Small intestine (tissue), 7 donors: Measurements from ENCODE around the gene KDELR3. TPM values are rescaled to one million over a fixed set of nuclear protein-coding genes. Genes with fewer than 3 reads are reported as not detected.

Source experiments
- DNase-seq, 2 donors: peaks; one replicate each; pipeline versions ENCODE4 v3.0.0 to v3.0.0-alpha.2; 2013
- FAIRE-seq: peaks from 2 replicates; lab custom pipeline; 2012; peaks lifted over from hg19 to GRCh38; lab: Jason Lieb, UNC
- H3K27ac ChIP-seq, 3 donors: one replicate each; pipeline ENCODE4 v1.5.1; 2013; ENCODE audit warnings: low read length in 2 of 3, mild to moderate bottlenecking in 2 of 3, control low read depth in 1 of 3, inconsistent platforms in 1 of 3, low read depth in 1 of 3, moderate library complexity in 1 of 3
- H3K27me3 ChIP-seq, 3 donors: one replicate each; pipeline ENCODE4 v1.6.1; 2013; ENCODE audit warnings: low read length in 3 of 3, inconsistent platforms in 1 of 3; ENCODE audit not compliant: control insufficient read depth in 3 of 3, insufficient read depth in 3 of 3
- H3K36me3 ChIP-seq, 3 donors: one replicate each; pipeline ENCODE4 v1.6.1; 2013; ENCODE audit warnings: low read length in 3 of 3, inconsistent platforms in 1 of 3, low read depth in 1 of 3, mild to moderate bottlenecking in 1 of 3, moderate library complexity in 1 of 3; ENCODE audit not compliant: control insufficient read depth in 3 of 3, insufficient read depth in 2 of 3
- H3K4me1 ChIP-seq, 3 donors: one replicate each; pipeline ENCODE4 v1.6.1; 2013; ENCODE audit warnings: low read length in 2 of 3, inconsistent platforms in 1 of 3, low read depth in 1 of 3, mild to moderate bottlenecking in 1 of 3, moderate library complexity in 1 of 3; ENCODE audit not compliant: control insufficient read depth in 3 of 3, insufficient read depth in 2 of 3
- H3K4me3 ChIP-seq, 3 donors: one replicate each; pipeline ENCODE4 v1.5.1; 2013; ENCODE audit warnings: low read length in 3 of 3, control low read depth in 1 of 3, inconsistent platforms in 1 of 3, low read depth in 1 of 3, mild to moderate bottlenecking in 1 of 3, moderate library complexity in 1 of 3
- H3K9me3 ChIP-seq, 2 donors: one replicate each; pipeline ENCODE4 v1.6.1; 2013; ENCODE audit warnings: low read depth in 1 of 2, low read length in 1 of 2; ENCODE audit not compliant: control insufficient read depth in 2 of 2, insufficient read depth in 1 of 2
- WGBS, 3 donors: extraction: QIAGEN DNeasy Blood & Tissue Kit; methylation state at CpG; one replicate each; pipeline ENCODE4 v1.1.7; 2013; 5-methylcytosine and 5-hydroxymethylcytosine counted together
- polyA plus RNA-seq, 4 donors: library from polyadenylated mRNA; stranded (reverse) in 3 of 4; unstranded in 1 of 4; fragments of 200-250 nt in 3 of 4; fragments of 120-200 nt in 1 of 4; gene quantifications; one replicate each; pipeline versions ENCODE4 v1.2.1 to v1.2.3, GENCODE V29; 2013
- donor health status: healthy with polysubstance abuse.
- donor health status: control.
- donor health status: control.
- donor health status: Bipolar disorder and iron deficiency.
- donor health status: healthy.

Gene KDELR3
- polyA plus RNA-seq, 4 donors, result 6.5 to 60.6 (median 10.7) TPM

DNA sequence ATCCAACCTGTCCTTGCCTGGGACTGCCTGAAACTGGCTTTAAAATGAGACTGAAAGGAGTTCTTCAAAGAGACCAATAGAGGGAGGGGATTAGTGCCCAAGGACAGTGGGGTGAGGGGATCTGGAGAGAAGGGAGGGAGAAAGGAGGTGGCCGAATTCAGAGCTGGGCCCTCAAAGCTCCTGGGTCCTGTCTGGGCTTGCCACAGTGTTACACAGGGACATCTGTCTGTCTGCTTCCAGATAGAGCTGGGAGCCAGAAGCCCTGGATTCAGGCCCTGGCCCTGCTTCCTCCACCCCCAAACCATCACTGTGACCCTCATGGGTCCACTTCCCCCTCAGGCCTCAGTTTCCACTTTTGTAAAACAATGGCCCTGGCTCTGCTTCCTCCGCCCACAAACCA lies 16.5 kb upstream of the KDELR3 start:
- Histone ChIP-seq H3K27me3 (peaks cover 0 to 75% (median 26%) of the 10 kb centered on the region in 3 donors), H3K4me1 (peaks cover 0 to 4% (median 0%) of the 10 kb centered on the region in 3 donors), H3K27ac (no peak overlapping the region), H3K36me3 (no peaks in the 10 kb centered on the region), H3K9me3 (no peaks in the 10 kb centered on the region), H3K4me3 (no peak overlapping the region)
- no peak for DNase-seq
- no peak for FAIRE-seq
- whole genome bisulfite sequencing, 3 donors, result 82 to 95% (median 90%) methylated on average over 2 of the region's 2 CpGs

DNA sequence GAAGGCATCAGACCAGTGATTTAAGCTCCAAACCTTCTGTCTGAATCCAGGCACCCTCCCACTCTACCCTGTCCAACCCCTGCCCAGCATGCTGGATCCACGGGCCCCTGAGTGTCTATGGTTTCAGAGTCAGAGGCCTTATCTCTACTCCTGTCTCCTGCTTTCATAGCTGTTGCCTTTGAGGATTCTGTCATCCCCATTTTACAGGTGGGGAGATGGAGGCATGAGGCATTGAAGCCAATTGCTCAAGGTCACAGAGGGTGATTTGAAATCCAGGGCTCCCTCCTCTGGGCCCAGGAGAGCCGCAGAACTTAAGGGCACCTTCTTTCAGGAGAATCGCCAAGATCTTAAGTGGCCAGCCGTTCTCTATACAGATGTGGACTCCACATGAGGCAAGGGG lies 16.0 kb upstream of the KDELR3 start:
- peaks cover 0 to 4% (median 0%) of the 10 kb centered on the region in 3 donors for H3K4me1 ChIP-seq
- H3K27ac ChIP-seq, result no peak overlapping the region
- DNase-seq (no peak), FAIRE-seq (no peak)
- 63 to 73% (median 65%) methylated on average over 4 of the region's 4 CpGs for WGBS, 3 donors
- H3K9me3 ChIP-seq, result no peaks in the 10 kb centered on the region
- no peaks in the 10 kb centered on the region for H3K36me3 ChIP-seq
- peaks cover 0 to 79% (median 31%) of the 10 kb centered on the region in 3 donors for H3K27me3 ChIP-seq
- no peak overlapping the region for H3K4me3 ChIP-seq

DNA sequence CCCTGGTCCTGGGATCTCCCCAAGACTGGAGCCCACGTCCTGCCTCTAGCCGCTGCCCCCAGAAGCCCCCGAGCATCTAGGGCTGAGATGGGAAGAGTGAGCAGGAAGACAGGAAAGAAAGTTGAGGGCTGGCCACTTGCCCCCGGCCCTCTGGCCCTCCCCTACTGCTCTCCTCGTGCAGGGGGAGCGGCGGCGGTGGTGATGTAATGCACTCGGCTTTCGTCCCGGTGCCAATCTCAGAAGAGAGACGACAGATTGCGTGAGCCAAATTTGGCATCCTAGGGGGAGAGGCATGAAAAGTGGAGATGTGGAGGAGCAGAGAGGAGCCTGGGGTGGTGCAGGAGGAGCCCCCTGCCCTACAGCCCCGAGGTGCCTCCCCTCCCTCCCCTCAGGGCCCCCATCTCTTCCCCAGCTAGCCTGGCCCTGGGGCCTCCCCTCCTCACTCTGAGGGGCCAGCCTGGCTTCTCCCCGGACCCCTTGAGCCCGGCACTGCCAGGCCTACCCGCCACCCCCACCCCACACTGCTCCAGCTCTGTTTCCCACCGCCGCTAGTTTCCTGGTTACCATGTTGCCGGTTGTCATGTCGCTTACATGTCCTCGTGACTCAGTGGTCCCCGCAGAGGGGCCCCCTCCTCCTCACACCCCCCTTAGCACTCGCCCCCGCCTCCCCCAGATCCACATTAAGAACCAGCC lies 15.4 kb upstream of the KDELR3 start:
- Histone ChIP-seq H3K9me3 (no peaks in the 10 kb centered on the region), H3K4me3 (no peak overlapping the region), H3K36me3 (no peaks in the 10 kb centered on the region), H3K4me1 (peaks cover 0 to 4% (median 0%) of the 10 kb centered on the region in 3 donors), H3K27ac (no peak overlapping the region), H3K27me3 (peaks cover 0 to 80% (median 33%) of the 10 kb centered on the region in 3 donors)
- 36 to 43% (median 42%) methylated on average over 25 of the region's 25 CpGs for WGBS, 3 donors
- DNase-seq (no peak), FAIRE-seq (no peak)

GRCh38 chr22:38453066-38453672 lies 14.7 kb upstream of the KDELR3 start:
- DNase-seq, result no peak
- H3K4me3 ChIP-seq, result no peak overlapping the region
- 65 to 82% (median 81%) methylated on average over 11 of the region's 11 CpGs for WGBS, 3 donors
- H3K27ac ChIP-seq, result no peak overlapping the region
- FAIRE-seq, result no peak
- H3K27me3 ChIP-seq, result peaks cover 0 to 81% (median 33%) of the 10 kb centered on the region in 3 donors
- peaks cover 0 to 4% (median 0%) of the 10 kb centered on the region in 3 donors for H3K4me1 ChIP-seq
- no peaks in the 10 kb centered on the region for H3K9me3 ChIP-seq
- H3K36me3 ChIP-seq, result no peaks in the 10 kb centered on the region

DNA sequence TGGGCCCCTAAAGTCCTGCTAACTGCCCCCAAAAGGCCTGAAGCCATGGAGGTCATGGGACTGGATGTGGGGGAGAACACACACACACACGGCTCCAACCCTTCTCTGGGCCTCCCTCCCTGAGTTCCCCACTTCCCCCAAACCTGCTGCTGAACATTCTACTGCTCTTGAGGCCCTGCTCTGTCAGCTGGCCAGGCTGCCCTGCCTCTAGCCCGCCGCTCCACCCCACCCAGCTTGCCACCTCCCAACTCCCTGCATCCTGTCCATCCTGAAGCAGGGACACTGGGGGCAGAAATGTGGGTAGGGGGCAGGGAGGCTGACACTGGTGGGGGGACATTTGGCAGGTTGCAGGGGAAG lies 13.9 kb upstream of the KDELR3 start:
- DNase-seq, result no peak
- WGBS, 3 donors, result 23 to 45% (median 45%) methylated on average over 3 of the region's 3 CpGs
- Histone ChIP-seq H3K4me1 (peaks cover 0 to 4% (median 0%) of the 10 kb centered on the region in 3 donors), H3K4me3 (no peak overlapping the region), H3K9me3 (no peaks in the 10 kb centered on the region), H3K36me3 (no peaks in the 10 kb centered on the region), H3K27ac (no peak overlapping the region), H3K27me3 (peaks cover 0 to 81% (median 33%) of the 10 kb centered on the region in 3 donors)
- FAIRE-seq, result no peak

GRCh38 chr22:38454353-38455075 lies 13.4 kb upstream of the KDELR3 start:
- no peaks in the 10 kb centered on the region for H3K9me3 ChIP-seq
- peak in 1 of 2 donors; percentile 58 for DNase-seq
- H3K27ac ChIP-seq, result no peak overlapping the region
- no peaks in the 10 kb centered on the region for H3K36me3 ChIP-seq
- WGBS, 3 donors, result 3 to 5% (median 4%) methylated on average over 36 to 67 of the region's 67 CpGs
- H3K4me1 ChIP-seq, result peaks cover 0 to 4% (median 0%) of the 10 kb centered on the region in 3 donors
- H3K27me3 ChIP-seq, result peaks cover 0 to 80% (median 33%) of the 10 kb centered on the region in 3 donors
- FAIRE-seq, result no peak
- peak overlapping the region in 2 of 3 donors; percentile 19 to 50 for H3K4me3 ChIP-seq

- H3K27me3 ChIP-seq, result peaks cover 0 to 80% (median 33%) of the 10 kb centered on the region in 3 donors
- FAIRE-seq (no peak), DNase-seq (no peak)
- H3K36me3 ChIP-seq, result no peaks in the 10 kb centered on the region
- WGBS, 3 donors, result 0 to 1% (median 0%) methylated on average over 2 to 76 of the region's 76 CpGs
- peak within 1 kb of the TSS in 2 of 3 donors; percentile 19 to 50 for H3K4me3 ChIP-seq
- H3K27ac ChIP-seq, result no peak within 1 kb of the TSS
- peaks cover 0 to 4% (median 0%) of the 10 kb centered on the region in 3 donors for H3K4me1 ChIP-seq
- no peaks in the 10 kb centered on the region for H3K9me3 ChIP-seq
Measured at GRCh38 chr22:38455076-38455529, 12.8 kb upstream of the KDELR3 start, which contains the start of gene KCNJ4. Gene KCNJ4 (minus strand): TSS chr22:38455199. CDS start chr22:38428132, 27,067 bp downstream.
